Measurements from ENCODE around the gene MCUB. TPM values are rescaled to one million over a fixed set of nuclear protein-coding genes. Genes with fewer than 3 reads are reported as not detected.
"Not testable (repeated sequence)": the region's sequence is repeated elsewhere in the genome, so short reads cannot be mapped to it uniquely, and the experiment has no call there.

Gene MCUB, protein sequence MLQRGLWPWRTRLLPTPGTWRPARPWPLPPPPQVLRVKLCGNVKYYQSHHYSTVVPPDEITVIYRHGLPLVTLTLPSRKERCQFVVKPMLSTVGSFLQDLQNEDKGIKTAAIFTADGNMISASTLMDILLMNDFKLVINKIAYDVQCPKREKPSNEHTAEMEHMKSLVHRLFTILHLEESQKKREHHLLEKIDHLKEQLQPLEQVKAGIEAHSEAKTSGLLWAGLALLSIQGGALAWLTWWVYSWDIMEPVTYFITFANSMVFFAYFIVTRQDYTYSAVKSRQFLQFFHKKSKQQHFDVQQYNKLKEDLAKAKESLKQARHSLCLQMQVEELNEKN
- 11.9 and 14.3 TPM in 2 replicates for total RNA-seq (2014; rRNA removed; shearing (Covaris generic))
- polyA plus RNA-seq (2014; cell fraction: nucleus; rRNA removed), result 14.5 and 69.6 TPM in 2 replicates

DNA sequence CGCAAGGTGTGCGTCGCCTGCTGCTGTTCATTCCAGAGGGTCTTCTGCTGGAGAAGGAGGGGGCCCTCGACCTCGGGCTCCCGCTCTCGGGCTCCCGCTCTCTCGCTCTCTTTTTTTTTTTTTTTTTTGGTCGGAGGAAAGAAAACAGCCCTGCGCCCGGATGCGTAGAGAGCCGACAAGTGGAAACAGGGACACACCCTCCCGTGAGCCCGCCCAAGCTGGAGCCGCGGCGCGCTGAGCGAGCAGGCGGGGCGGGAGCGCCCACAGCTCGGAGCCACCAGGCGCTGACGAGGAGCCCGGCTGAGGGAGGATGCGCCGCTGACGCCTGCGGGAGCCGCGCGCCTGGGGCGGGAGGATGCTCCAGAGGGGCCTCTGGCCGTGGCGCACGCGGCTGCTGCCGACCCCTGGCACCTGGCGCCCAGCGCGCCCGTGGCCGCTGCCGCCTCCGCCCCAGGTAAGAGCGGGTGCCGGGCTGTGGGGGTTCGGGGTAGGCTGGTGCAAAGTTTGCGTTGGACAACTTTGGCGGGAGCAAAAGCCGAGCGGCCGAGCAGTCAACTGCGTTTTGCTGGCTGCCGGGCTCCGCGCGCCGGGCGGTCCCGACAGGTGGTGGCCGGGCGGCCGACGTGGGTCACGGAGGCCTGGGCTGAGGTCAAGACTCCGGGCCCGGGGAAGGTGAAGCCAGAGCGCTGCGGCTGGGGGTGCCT is at the start of gene MCUB:
Gene MCUB, plus strand, starts transcription at position 264 of the 704 bp plus-strand sequence. Its CDS starts 92 bp downstream, at position 356.
- peak; percentile 71 for DNase-seq (ENCODE audit: extremely low read depth, low read depth)

DNA sequence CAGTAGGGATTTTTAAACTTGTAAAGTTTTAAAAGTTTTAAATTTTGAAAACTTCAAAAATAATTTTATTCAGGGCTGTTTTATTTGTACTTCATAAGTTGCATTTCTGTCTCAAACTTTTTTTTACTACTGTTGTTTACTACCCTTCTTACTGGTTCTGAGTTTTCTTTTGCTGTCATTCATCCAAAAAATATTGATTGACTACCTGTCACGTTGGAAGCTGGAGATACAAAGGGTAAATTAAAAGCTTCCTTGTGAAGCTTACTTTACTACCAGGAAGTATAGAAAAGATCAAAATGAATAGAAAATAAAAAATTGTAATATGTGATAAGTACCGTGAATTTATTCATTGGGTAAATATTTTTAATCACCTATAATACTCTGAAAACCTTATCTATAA is 49.4 kb upstream of the MCUB start:
- DNase-seq (ENCODE audit: extremely low read depth, low read depth), result no peak

DNA sequence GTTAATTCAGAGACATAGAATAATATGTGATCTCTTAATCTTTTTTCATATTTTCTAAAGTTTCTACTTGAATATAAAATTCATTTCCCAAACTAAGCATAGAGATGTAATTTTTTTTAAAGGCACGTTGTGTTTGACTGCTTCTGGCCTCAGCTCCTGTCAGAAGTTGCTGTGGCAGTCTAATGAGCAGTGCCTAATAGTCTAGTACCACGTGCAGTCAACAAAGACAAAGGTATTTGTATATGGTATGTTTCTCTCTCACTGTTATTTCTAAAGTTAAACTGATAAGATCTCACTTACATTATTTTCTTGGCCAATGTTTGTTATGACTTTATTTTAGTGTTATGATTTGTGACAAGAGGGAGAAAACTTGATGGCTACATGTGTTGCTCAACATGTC is 48.6 kb upstream of the MCUB start:
- no peak for DNase-seq (ENCODE audit: extremely low read depth, low read depth)

DNA sequence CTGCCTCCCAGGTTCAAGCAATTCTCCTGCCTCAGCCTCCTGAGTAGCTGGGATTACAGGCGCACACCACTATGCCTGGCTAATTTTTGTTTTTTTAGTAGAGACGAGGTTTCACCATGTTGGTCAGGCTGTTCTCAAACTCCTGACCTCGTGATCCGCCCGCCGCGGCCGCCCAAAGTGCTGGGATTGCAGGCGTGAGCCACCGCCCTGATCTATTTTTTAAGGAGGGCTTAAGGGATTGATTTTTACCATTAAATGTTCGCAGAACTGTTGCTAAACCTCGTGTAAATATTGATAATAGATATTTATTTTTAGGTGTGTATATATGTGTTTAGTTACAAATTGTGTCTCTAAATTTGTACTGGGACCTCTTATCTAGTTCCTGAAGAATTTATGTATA is 46.7 kb upstream of the MCUB start:
- not testable (repeated sequence) for DNase-seq (ENCODE audit: extremely low read depth, low read depth)

DNA sequence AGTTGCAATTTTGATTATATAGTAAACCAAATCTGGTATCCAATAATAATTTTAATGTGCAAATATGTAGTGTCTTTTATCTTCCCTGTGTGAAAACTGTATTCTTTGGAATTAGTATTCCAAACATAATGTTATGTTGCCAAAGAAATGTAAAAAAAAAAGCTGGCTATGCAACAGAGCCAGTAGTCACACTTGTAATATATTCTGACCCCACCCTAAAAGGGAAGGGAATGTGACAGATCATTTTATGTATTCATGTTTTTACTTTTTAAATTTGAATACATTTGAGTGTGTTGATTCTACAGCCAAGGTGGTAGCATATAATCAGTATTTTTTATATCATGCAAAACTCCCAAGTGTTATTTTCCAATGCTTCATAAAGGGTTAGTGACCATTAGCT is 27.9 kb upstream of the MCUB start:
- DNase-seq (ENCODE audit: extremely low read depth, low read depth), result no peak

DNA sequence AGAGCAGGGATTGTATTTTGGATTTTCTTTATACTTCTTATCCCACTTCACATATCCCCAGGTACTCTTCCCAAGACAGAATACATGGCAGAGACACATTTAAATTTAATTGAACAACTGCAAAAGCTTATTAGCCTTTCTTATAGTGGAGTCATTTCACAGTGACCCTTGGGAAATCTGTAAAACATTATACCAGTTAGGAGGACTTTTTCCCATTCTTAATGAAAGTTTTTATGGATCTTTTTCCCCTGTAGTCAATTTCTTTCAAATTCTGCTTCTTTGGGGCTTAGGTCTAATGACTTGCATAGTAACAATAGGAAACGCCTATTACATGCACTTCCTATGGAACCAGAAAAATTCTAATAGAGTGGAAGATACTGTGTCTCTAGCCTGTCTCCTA is 14.6 kb upstream of the MCUB start:
- DNase-seq (ENCODE audit: extremely low read depth, low read depth), result no peak

DNA sequence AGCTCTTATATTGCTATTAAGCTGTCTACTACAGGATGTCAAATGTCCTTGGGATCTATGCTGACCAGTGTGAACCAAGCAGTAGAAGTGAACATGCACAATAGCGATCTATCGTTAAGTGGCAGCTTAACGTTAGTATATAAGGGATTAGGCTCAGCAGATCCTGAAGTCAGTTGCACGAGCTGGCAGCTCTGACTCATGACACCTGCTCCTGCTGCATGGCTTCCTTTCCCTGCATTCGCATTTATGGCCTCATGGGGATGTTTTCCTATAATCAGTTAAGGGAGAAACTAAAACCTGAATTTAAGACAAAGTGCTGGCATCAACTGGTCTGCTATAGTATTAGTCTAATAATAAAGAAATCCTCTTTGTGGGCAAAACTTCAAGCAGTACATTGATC is 12.7 kb upstream of the MCUB start:
- no peak for DNase-seq (ENCODE audit: extremely low read depth, low read depth)

DNA sequence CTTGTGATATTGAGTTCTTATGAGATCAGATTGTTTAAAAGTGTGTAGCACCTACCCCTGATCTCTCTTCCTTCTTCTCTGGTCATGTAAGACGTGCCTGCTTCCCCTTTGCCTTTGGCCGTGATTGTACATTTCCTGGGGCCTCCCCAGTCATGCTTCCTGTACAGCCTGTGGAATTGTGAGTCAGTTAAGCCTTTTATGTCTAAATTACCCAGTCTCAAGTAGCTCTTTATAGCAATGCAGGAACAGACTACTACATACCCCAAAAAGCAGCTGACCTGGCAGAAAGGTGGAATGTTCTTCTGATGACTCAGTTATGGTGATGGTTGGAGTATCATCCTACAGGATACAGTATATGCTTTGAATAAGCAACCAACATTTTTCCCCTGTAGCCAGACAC is 11.4 kb upstream of the MCUB start:
- DNase-seq (ENCODE audit: extremely low read depth, low read depth), result no peak

DNA sequence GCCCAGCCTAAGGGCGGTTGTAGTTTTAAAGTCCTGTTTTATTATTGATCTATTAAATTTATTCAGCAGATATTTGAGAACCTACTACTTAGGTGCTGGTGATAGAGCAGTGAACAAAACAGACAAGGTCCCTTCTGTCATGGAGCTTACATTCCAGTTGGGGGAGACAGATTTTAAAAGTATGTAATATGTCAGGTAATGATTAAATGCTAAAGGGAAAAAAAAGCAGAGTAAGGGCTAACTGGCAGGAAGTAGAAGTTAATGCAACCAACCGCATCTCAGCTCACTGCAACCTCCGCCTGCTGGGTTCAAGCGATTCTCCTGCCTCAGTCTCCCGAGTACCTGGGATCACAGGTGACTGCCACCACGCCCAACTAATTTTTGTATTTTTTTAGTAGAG is 7.8 kb upstream of the MCUB start:
- DNase-seq (ENCODE audit: extremely low read depth, low read depth), result no peak

DNA sequence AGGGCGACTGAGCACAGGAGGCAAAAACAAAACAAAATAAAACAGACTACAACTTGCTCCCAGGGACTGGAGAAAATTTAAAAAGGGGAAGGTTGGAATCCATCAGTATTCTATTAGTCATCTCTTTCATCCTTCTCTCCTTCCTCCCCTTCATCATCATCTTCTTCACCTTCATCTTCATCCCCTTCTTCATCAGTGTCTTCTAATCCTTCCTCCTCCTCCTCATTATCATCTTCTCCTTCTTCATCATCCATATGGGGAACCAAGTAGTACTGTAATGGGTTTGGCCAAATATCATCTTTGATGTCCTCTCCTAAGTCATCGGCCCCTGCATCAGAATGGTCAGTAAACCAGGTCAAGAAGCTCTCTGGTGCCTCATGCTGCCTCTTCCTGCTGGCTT is 6.9 kb upstream of the MCUB start:
- DNase-seq (ENCODE audit: extremely low read depth, low read depth), result no peak

DNA sequence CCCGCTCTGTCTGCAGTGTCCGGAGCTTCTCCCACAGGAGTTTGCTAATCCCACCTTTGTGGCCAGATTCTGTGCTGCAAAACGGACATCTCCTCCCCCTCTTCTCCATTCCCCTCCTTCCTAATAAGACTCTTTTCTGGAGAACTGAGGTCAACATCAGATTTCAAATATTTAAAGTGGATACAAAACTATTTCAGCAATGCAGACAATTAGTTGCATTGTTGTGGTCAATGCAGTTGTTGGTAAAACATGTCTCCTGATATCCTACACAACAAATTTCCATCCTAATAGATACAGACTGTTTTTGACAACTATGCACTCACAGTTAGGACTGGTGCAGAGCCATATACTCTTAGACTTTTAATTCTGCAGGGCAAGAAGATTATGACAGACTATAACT is 5.1 kb upstream of the MCUB start:
- no peak for DNase-seq (ENCODE audit: extremely low read depth, low read depth)

DNA sequence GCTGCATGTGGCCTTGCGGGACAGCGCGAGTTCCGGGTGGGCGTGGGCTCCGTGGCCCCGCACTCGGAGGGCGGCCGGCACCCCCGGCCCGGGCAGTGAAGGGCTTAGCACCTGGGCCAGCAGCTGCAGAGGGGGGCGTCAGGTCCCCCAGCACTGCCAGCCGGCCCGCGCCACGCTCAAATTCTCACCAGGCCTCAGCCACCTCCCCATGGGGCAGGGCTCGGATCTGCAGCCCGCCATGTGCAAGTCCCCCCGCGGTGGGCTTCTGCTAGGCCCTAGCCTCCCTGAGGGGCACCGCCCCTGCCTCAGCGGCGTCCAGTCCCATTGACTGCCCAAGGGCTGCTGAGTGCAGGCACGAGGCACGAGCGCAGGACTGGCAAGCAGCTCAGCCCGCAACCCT is 2.6 kb upstream of the MCUB start:
- no peak for DNase-seq (ENCODE audit: extremely low read depth, low read depth)

DNA sequence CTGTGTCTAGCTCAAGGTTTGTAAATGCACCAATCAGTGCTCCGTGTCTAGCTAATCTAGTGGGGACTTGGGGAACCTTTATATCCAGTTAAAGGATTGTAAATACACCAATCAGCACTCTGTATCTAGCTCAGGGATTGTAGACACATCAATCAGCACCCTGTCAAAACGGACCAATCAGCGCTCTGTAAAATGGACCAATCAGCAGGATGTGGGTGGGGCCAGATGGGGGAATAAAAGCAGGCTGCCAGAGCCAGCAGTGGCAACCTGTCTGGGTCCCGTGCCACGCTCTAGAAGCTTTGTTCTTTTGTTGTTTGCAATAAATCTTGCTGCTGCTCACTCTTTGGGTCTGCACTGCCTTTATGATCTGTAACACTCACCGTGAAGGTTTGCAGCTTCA is 2.0 kb upstream of the MCUB start:
- not testable (repeated sequence) for DNase-seq (ENCODE audit: extremely low read depth, low read depth)

DNA sequence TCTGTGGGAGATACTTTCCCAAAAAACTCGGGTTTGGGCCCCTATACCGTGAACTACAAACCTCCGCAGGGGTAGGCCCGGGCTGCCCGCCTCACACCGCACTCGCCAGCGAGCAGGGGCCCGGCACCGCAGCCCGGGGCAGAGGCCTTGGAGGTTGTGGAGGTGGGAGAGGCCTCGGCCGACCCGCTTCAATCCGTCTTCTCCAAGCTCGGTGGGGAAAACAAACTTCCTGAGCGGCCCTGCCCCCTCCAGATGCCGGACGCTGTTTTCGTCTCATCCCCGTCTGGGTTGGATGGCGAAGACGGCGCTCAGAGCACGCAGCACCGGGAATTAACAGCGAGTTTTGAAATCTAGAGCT is 442 bp upstream of the MCUB start:
- DNase-seq (ENCODE audit: extremely low read depth, low read depth), result peak; percentile 5

DNA sequence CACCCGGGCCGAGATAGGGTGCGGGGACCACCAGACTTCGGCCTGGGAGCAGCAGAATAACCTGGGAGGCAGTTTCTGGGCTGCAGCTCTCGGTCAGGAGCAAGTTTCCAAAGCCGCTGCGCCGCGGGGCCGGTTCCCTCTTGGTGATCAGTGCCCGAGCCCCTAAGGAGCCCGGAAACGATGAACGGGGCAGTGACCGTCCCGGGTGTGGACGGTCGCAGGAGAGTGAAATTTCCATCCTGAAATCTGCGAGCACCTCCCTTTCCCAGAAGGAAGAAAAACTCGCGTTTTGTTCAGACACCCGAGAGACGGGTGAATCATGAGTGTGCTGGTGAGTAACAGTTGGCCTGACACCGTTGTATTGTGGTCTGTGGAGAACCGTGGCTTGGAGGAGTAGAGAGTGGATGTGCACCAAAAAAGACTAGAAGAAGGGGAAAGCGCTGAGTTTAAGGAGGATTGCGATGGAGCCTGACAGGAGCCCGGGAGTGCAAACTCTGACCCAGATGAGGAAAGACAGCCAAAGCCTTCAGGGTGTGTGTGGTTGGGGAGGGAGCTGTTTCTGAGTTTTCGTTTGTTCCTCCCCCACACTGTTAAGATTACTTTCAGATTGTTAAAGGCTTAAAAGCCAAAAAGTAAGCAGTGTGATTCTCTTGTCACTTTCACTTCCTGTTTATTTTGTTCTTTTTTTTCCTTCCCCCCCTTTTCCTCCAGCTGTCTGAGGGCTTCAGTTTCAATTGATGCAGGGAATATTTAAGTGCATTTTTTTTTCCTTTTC is 828 bp downstream of the MCUB start:
- peak; percentile 7 for DNase-seq (ENCODE audit: extremely low read depth, low read depth)

DNA sequence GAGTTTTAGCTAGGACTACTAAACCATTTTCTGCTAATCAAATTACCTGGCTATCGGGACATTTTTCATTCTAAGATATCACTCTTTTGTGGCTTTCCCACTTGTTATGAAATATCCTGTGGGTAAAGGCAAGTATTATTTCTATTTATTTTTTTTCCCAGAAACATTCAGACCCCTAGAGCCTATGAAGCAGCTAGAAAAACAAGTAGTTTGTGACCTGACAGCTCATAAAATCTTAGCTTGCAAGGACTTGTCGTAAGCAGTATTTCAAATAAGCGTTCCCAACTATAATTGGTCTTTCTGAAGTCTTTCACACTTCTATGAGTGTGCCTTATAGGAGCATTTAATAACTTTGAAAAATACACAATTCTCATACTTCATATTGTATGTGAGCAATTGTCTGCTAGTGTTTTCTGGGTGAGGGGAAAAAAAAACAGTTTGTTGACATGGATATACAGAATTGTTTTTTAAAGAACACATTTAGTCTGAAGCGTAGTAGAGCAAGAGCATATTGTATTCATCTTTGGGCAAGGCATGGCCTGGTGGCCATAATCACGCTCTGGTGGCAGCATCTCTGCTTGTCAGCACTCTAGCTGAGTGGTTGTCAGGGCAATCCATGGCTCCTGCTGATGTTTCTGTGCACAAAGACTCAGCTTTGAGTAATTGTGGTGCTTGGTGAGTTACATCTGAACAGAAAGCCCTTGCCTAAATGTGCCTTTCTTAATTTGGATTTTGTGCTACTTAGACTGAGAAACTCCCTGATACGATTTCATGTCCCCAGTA is 2.6 kb downstream of the MCUB start:
- DNase-seq (ENCODE audit: extremely low read depth, low read depth), result no peak

DNA sequence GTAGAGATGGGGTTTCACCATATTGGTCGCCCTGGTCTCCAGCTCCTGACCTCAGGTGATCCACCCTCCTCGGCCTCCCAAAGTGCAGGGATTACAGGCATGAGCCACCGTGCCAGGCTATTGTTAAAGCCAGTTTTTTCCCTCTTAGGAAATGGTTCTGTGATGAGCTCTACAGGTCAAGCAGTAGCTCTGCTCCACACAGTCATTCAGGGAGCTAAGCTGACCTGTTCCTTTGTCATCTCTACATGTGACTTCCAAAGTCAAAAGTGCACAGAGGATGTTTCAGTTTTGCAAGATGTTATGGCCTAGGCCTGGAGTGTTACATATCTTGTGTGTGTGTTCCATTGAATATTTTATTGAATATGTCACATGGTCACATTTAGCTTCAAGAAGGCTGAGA is 11.4 kb downstream of the MCUB start:
- DNase-seq (ENCODE audit: extremely low read depth, low read depth), result no peak

DNA sequence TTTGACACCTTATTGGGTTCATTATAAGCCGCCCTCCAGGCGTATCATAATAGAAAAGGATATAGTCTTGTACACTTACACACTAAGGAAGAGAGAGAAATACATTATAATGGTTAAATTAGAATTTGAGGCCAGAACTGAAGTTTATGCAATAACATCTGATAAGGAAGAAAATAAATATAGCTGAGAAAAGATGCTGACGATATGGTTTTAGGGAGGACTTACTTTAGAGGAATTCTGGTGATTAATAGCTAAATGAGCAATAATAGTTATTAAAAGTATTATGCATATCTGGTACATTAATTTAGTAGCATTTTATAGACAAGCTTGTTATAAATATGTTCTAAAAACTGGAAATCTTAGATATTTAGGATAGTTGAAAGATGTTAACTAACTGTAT is 12.1 kb downstream of the MCUB start:
- no peak for DNase-seq (ENCODE audit: extremely low read depth, low read depth)

DNA sequence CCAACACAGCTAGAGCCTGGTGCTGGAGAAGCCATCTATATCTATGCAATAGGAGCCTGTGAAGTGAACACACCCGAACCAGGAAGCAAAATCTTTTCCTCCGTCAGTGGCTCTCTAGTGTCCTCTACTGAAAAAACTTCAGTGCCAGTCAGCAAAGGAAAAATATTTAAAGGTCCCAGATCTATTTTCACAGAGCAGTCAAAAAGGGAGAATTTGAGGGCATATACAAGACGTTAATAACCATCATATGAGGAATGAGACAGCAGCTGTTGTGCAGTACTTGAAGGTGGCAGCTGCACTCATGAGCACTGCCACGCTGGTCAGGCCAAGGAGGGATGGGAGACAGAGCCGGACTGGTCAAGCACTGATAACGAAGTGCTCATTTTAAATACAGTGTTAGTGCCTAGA is 14.4 kb downstream of the MCUB start:
- peak; percentile 20 for DNase-seq (ENCODE audit: extremely low read depth, low read depth)

DNA sequence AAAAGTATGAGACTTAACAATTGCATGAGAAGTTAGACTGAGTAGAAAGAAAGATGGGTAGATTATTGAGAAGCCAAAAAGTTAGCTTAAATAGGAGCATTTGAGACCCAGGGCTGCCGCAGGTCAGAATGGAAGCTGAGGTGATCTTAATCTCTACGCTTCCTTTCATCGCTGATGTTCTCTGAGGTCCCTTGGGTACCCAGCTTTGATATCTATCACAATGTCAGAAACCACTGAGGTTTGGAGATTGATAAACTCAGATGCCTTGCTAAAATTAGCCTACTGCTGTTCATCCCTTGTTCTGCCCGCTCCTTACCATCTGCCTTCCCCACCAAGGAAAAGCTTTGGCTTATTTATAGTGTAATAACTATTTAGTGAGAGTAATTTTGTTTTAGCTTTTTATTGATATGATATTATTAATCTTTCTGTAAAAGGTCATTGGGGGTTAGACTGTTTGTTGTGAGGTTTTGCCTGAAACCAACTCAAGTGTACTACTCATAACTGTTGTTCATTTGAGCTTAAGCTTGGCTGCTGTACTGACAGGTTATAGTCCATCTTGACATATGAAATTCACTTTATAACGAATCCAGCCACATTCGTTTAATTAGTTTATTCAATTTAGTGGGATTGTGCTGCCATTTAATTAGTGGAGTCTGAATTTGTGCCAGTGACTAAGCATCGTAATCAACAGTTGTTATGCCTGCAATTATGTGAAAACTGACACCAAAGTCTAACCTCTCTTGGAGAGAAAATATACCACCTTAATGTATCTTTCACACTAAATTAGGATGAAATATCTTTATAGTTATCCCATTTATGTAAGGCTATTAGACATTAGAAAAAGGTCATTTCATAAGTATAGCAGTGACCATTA is 15.1 kb downstream of the MCUB start:
- DNase-seq (ENCODE audit: extremely low read depth, low read depth), result no peak

All from NCI-H460 (cell line).